ENCODE data around the gene DOC2A.

DOC2A gene

GRCh38 chr16:29987371-29988085 lies 23.3 kb downstream of the DOC2A start:
- no peak for DNase-seq

DNA sequence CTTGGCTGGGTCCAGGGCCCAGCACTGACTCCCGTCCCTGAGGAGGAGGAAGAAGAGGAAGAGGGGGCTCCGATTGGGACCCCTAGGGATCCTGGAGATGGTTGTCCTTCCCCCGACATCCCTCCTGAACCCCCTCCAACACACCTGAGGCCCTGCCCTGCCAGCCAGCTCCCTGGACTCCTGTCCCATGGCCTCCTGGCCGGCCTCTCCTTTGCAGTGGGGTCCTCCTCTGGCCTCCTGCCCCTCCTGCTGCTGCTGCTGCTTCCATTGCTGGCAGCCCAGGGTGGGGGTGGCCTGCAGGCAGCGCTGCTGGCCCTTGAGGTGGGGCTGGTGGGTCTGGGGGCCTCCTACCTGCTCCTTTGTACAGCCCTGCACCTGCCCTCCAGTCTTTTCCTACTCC lies 23.9 kb downstream of the DOC2A start:
- no peak for DNase-seq

DNA sequence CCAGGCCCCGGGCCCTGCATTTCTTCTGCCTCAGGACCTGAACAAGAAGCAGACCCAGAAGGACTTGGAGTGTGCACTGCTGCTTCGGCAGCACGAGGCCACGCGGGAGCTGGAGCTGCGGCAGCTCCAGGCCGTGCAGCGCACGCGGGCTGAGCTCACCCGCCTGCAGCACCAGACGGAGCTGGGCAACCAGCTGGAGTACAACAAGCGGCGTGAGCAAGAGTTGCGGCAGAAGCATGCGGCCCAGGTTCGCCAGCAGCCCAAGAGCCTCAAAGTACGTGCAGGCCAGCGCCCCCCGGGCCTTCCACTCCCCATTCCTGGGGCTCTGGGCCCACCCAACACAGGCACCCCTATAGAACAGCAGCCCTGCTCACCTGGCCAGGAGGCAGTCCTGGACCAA lies 24.6 kb downstream of the DOC2A start:
- DNase-seq, result no peak

DNA sequence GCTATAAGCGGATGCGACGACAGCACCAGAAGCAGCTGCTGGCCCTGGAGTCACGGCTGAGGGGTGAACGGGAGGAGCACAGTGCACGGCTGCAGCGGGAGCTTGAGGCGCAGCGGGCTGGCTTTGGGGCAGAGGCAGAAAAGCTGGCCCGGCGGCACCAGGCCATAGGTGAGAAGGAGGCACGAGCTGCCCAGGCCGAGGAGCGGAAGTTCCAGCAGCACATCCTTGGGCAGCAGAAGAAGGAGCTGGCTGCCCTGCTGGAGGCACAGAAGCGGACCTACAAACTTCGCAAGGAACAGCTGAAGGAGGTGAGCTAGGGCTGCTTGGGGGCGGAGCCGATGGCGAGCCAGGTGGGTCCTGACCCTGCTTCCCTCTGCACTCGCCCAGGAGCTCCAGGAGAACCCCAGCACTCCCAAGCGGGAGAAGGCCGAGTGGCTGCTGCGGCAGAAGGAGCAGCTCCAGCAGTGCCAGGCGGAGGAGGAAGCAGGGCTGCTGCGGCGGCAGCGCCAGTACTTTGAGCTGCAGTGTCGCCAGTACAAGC lies 25.5 kb downstream of the DOC2A start:
- DNase-seq, result no peak

DNA sequence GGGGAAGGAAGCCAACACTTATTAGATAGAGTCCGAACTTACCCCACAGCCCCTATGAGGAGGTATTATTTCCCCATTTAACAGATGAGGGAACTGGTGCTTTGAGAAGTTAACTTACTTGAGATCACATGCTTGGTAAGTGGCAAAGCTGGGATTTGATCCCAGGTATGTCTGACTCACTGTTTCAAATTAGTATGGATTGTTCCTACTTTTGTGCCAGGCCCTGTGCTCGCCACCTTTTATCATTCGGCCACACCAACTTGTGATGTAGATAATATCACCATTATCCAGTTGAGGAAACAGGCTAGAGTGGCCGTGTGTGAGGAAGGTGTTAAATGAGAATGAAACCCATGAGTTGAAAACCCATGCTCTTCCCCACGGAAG lies 26.1 kb downstream of the DOC2A start:
- no peak for DNase-seq

- DNase-seq, result no peak
Observed at GRCh38 chr16:29984137-29984763, 26.6 kb downstream of the DOC2A start.

GRCh38 chr16:29983420-29984136 lies 27.2 kb downstream of the DOC2A start:
- DNase-seq, result no peak

GRCh38 chr16:29982560-29983419 lies 28.0 kb downstream of the DOC2A start:
- DNase-seq, result no peak

GRCh38 chr16:29978564-29979270 lies 32.1 kb downstream of the DOC2A start:
- no peak for DNase-seq

DNA sequence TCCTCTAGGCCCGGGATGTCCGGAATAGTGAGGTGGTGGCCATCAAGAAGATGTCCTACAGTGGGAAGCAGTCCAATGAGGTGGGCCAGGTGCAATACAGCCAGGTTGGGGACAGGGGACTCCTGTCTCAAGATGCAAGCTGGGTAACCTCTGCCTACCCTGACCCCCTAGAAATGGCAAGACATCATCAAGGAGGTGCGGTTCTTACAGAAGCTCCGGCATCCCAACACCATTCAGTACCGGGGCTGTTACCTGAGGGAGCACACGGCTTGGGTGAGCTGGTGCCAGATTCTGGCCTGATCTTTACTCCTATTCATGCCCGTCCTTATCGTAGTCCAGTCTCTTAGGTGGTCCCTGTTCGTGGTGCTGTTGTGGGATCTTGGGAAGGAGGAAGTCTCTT lies 32.7 kb downstream of the DOC2A start:
- no peak for DNase-seq

DNA sequence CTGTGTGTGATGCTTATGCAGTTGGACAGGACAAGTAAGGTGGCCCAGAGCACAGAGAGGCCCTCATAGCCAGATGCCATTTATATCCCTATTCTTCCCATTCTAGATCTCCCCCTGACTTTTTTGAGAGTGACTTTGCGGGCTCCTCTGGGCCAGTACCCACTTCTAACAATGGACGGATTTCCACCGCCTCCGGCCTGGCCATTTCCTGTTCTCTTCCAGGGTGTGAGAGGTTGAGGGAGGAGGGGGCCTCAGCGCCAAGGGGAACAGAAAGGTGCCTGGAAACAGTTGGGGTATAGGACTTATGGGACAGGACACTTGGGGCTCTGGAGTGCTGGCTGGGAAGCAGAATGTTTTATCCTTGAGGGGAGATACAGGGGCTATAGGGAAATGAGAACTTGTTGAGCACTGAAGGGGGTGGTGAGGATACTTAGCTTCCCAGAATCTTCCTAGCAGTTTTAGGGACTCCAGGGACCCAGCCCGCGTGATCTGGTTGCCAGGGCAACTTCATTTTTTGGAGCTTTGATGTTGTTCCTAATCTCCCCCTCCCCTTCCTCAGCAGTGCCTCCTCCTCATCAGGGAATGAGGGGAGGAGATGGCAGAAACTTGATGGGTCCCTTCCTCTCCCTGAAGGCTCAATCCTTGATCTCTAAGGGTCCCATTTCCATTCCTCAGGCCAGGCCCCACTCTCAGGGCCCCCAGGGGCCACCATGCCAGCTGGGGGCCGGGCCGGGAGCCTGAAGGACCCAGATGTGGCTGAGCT lies 33.6 kb downstream of the DOC2A start:
- no peak for DNase-seq

GRCh38 chr16:29975811-29976511 lies 34.9 kb downstream of the DOC2A start:
- DNase-seq, result no peak

GRCh38 chr16:29975134-29975538 lies 35.7 kb downstream of the DOC2A start:
- DNase-seq, result no peak

- no peak for DNase-seq
Observed at GRCh38 chr16:29974291-29975133, 36.3 kb downstream of the DOC2A start.

GRCh38 chr16:29973384-29974246 lies 37.2 kb downstream of the DOC2A start, which contains the start of gene TAOK2:
TSS of gene TAOK2 (plus strand) at chr16:29973868. CDS start at chr16:29977773, 3,905 bp downstream.
- DNase-seq, result peak; percentile 91

GRCh38 chr16:29972992-29973383 lies 37.8 kb downstream of the DOC2A start:
- DNase-seq, result no peak

- no peak for DNase-seq
Observed at GRCh38 chr16:29972500-29972899, 38.3 kb downstream of the DOC2A start.

- DNase-seq, result no peak
Observed at GRCh38 chr16:29971304-29971703, 39.5 kb downstream of the DOC2A start.

- DNase-seq, result no peak
Observed at GRCh38 chr16:29968205-29968604, 42.6 kb downstream of the DOC2A start.
